Activated T-cell treated with anti-CD3 and anti-CD28 coated beads, Interleukin-2, amount 50 U/mL, for 4 hours (primary cell): ENCODE results near the gene FPR1. TPM values are rescaled to one million over a fixed set of nuclear protein-coding genes. Genes with fewer than 3 reads are reported as not detected.
"Not testable (repeated sequence)": the region's sequence is repeated elsewhere in the genome, so short reads cannot be mapped to it uniquely, and the experiment has no call there.

Experiments
- ATAC-seq, 2 donors: fragments of 200-7000 bp; cut with Tn5 transposase; one replicate each; pipeline ENCODE4 v1.10.0; 2021
- DNase-seq: peaks from one replicate; pipeline ENCODE4 v3.0.0-alpha.2; 2020
- H3K27me3 Mint-ChIP-seq: one replicate; pipeline ENCODE4 v1.8.0; 2021; ENCODE audit warnings: low read depth, mixed read lengths
- H3K36me3 Mint-ChIP-seq: one replicate; pipeline ENCODE4 v1.8.0; 2022; ENCODE audit warnings: mixed read lengths; ENCODE audit not compliant: insufficient read depth
- H3K4me1 Mint-ChIP-seq: one replicate; pipeline ENCODE4 v1.8.0; 2021; ENCODE audit warnings: low read depth, mixed read lengths
- H3K4me3 Mint-ChIP-seq: one replicate; pipeline ENCODE4 v1.8.0; 2021; ENCODE audit warnings: mild to moderate bottlenecking, moderate library complexity, mixed read lengths
- H3K9me3 Mint-ChIP-seq: one replicate; pipeline ENCODE4 v1.8.0; 2021; ENCODE audit warnings: mixed read lengths
- total RNA-seq, 3 donors: library from RNA; stranded (reverse); gene quantifications; one replicate each; pipeline ENCODE4 v1.2.1, GENCODE V29; 2021

The FPR1 gene
- total RNA-seq, 3 donors from 2014 or later: not detected

DNA sequence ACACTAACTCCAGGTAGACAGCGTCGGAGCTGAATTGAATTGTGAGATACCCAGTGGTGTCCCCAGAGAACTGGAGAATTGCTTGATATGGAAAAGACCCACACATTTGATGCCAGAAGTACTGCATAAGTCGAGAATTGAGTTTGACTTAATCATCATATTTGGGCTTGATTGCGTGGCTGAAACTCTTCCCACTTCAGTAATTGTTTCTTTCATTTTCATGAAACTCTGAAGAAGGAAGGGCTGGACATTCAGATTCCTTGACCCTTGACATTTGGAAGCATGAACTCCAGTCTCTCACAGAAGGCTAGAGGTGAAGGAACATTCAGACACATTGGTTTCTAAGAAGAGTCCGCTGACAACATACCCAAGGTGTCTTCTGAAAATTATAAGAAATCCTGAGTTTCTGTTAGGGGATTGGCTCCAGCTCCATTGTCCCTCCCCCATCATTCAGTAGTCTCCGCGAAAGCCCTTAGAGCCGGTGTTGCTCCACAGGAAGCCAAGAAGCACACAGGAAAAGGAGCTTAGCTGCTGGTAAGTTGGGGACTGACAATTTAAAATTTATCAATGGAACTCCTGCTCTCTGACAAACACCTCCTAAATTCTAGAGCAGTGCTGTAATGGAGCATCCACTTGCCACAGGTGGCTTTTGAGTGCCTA is 9.1 kb upstream of the FPR1 start, which contains the start of gene FPR2:
Gene FPR2, plus strand, starts transcription at position 484 of the 660 bp plus-strand sequence. CDS start 7,479 bp downstream, outside the sequence.
- H3K9me3 Mint-ChIP-seq: peaks cover 13% of the 10 kb centered on the region
- no peaks in the 10 kb centered on the region for H3K4me1 Mint-ChIP-seq
- no peak for ATAC-seq
- DNase-seq: no peak
- no peaks in the 10 kb centered on the region for H3K36me3 Mint-ChIP-seq
- H3K27me3 Mint-ChIP-seq: peaks cover 29% of the 10 kb centered on the region
- no peak within 1 kb of the TSS for H3K4me3 Mint-ChIP-seq

DNA sequence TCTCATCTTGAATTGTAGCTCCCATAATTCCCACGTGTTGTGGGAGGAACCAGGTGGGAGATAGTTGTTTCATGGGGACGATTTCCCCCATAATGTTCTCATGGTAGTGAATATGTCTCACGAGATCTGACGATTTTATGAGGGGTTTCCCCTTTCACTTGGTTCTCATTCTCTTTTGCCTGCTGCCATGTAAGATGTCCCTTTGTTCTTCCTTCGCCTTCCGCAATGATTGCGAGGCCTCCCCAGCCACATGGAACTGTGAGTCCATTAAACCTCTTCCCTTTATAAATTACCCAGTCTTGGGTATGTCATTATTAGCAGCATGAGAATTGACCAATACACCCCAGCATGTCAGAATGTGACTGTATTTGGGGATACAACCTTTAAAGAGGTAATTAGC is 3.9 kb upstream of the FPR1 start:
- no peak for DNase-seq

GRCh38 chr19:51754770-51755169 is 3.1 kb upstream of the FPR1 start:
- peaks cover 7% of the 10 kb centered on the region for H3K27me3 Mint-ChIP-seq
- DNase-seq: no peak

More for the DNA sequence above, 3.9 kb upstream of the FPR1 start:
- H3K4me1 Mint-ChIP-seq: no peaks in the 10 kb centered on the region
- H3K4me3 Mint-ChIP-seq: no peak overlapping the region
- no peak for ATAC-seq
- no peaks in the 10 kb centered on the region for H3K36me3 Mint-ChIP-seq
- H3K9me3 Mint-ChIP-seq: peaks cover 10% of the 10 kb centered on the region
- peaks cover 7% of the 10 kb centered on the region for H3K27me3 Mint-ChIP-seq

GRCh38 chr19:51754109-51754508 is 2.4 kb upstream of the FPR1 start:
- Mint-ChIP-seq H3K27me3 (peaks cover 7% of the 10 kb centered on the region), H3K4me1 (no peaks in the 10 kb centered on the region), H3K36me3 (no peaks in the 10 kb centered on the region), H3K4me3 (no peak overlapping the region), H3K9me3 (peaks cover 7% of the 10 kb centered on the region)
- ATAC-seq (no peak), DNase-seq (no peak)

More at GRCh38 chr19:51754770-51755169, 3.1 kb upstream of the FPR1 start:
- Mint-ChIP-seq H3K4me1 (no peaks in the 10 kb centered on the region), H3K4me3 (no peak overlapping the region), H3K36me3 (no peaks in the 10 kb centered on the region), H3K9me3 (peaks cover 9% of the 10 kb centered on the region)
- no peak for ATAC-seq

DNA sequence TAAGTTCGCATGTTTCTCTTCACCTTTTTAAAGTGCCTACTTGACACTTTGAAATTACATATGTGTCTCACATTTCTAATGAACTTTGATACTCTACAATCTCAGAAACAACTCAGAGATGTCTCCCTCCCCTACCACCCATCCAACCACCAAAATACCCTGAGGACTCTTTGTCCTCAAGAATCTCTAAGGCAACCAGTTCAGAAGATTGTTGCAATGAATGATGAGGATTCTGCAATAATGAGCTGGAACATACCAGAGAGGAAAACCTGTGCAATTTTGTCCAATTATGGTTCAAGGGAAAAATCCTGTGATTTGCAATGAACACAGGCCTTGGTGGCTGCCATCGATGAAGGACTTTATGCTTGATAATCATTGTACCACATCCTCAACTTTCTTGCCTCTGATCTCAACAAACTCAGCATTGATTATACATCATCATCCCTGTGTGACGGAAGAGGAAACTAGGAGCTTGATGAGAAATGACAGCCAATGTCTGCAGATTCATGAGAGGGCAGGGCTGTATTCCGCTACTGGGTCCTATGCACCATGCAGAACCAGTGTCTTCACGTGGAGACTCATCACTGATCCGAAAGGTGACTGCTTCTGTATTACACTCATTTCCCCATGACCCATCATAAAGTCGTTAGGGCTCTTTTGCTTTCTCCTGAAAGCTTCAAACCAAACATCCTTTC is 1.1 kb downstream of the FPR1 start:
- no peak overlapping the region for H3K4me3 Mint-ChIP-seq
- H3K4me1 Mint-ChIP-seq: no peaks in the 10 kb centered on the region
- DNase-seq: no peak
- no peaks in the 10 kb centered on the region for H3K36me3 Mint-ChIP-seq
- H3K27me3 Mint-ChIP-seq: peaks cover 3% of the 10 kb centered on the region
- peaks cover 3% of the 10 kb centered on the region for H3K9me3 Mint-ChIP-seq
- no peak for ATAC-seq

DNA sequence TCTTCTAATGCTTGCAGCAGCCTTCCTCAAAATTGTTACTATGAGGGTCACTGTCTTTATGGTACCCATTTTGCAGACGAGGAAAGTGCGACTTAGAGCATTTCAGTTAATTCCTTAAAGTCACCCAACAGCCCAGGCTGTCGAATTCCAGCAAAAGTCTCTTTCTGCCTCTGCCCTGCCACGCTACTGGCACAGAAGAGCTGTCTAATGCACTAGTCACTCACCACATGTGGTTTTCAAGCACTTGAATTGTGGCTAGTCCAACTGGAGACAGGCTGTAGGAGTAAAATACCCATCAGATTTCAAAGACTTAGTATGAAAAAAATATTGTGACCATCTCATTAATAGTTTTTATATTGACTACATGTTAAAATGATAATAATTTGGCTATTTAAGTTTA is 1.7 kb downstream of the FPR1 start:
- ATAC-seq: no peak
- no peak overlapping the region for H3K4me3 Mint-ChIP-seq
- DNase-seq: no peak
- H3K27me3 Mint-ChIP-seq: peaks cover 3% of the 10 kb centered on the region
- H3K9me3 Mint-ChIP-seq: peaks cover 3% of the 10 kb centered on the region
- H3K36me3 Mint-ChIP-seq: no peaks in the 10 kb centered on the region
- H3K4me1 Mint-ChIP-seq: no peaks in the 10 kb centered on the region

GRCh38 chr19:51746731-51747130 is 4.9 kb downstream of the FPR1 start:
- Mint-ChIP-seq H3K4me3 (no peak overlapping the region), H3K9me3 (peaks cover 3% of the 10 kb centered on the region), H3K36me3 (no peaks in the 10 kb centered on the region), H3K27me3 (peaks cover 6% of the 10 kb centered on the region), H3K4me1 (no peaks in the 10 kb centered on the region)
- ATAC-seq (no peak), DNase-seq (no peak)

DNA sequence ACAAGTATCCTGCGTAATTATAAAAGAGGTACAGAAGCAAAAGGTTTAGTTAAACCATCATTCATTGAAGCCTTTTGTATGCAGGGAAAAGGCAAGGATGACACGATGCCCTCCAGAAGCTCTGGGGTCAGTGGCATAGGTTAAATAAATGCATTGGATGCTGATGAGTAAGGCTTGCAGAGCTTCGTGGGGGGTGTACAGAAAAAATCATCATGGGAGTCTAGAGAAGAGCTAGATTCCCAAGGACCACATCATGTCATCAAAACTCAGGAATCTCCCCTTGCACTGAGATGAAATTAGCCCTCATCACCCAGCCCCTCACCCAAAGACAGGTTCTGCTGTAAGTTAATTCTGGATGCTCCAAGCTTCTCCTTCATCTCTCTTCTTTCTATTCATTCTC is 8.3 kb downstream of the FPR1 start:
- H3K4me3 Mint-ChIP-seq: no peak overlapping the region
- no peaks in the 10 kb centered on the region for H3K4me1 Mint-ChIP-seq
- ATAC-seq (no peak), DNase-seq (no peak)
- peaks cover 3% of the 10 kb centered on the region for H3K9me3 Mint-ChIP-seq
- H3K36me3 Mint-ChIP-seq: no peaks in the 10 kb centered on the region
- H3K27me3 Mint-ChIP-seq: peaks cover 3% of the 10 kb centered on the region

- Mint-ChIP-seq H3K9me3 (peaks cover under 1% of the 10 kb centered on the region), H3K36me3 (no peaks in the 10 kb centered on the region), H3K27me3 (peaks cover 3% of the 10 kb centered on the region), H3K4me3 (no peak overlapping the region), H3K4me1 (no peaks in the 10 kb centered on the region)
- no peak for ATAC-seq
- no peak for DNase-seq
Measured at GRCh38 chr19:51742789-51743188, 8.9 kb downstream of the FPR1 start.

DNA sequence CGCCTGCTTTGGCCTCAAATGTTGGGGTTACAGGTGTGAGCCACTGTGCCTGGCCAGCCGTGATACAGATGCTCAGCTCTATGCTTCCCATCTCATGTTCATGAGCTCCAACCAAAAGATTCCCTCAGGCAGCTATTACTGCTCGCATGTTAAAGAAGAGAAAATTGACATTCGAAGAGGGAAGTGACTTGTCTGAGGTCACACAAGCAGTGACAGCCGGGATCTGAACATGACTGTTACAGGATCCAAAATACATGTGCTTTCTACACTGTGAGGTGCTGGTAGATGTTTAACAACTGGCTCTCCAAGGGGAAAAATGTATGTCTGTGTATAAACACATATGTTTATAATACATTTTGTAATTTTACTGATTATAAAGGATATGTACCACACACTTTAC is 11.3 kb downstream of the FPR1 start:
- Mint-ChIP-seq H3K4me3 (no peak overlapping the region), H3K36me3 (no peaks in the 10 kb centered on the region), H3K9me3 (no peaks in the 10 kb centered on the region), H3K4me1 (no peaks in the 10 kb centered on the region), H3K27me3 (peaks cover 12% of the 10 kb centered on the region)
- DNase-seq (no peak), ATAC-seq (no peak)

GRCh38 chr19:51739466-51740213 is 12.0 kb downstream of the FPR1 start:
- ATAC-seq (no peak), DNase-seq (no peak)
- Mint-ChIP-seq H3K4me3 (no peak overlapping the region), H3K36me3 (no peaks in the 10 kb centered on the region), H3K4me1 (no peaks in the 10 kb centered on the region), H3K9me3 (no peaks in the 10 kb centered on the region), H3K27me3 (peaks cover 19% of the 10 kb centered on the region)

GRCh38 chr19:51738523-51738922 is 13.2 kb downstream of the FPR1 start:
- H3K4me1 Mint-ChIP-seq, H3K36me3 Mint-ChIP-seq, DNase-seq, H3K9me3 Mint-ChIP-seq, H3K4me3 Mint-ChIP-seq, ATAC-seq: not testable (repeated sequence)
- H3K27me3 Mint-ChIP-seq: peaks cover 18% of the 10 kb centered on the region

- Mint-ChIP-seq H3K36me3 (no peaks in the 10 kb centered on the region), H3K9me3 (no peaks in the 10 kb centered on the region), H3K4me1 (no peaks in the 10 kb centered on the region), H3K4me3 (no peak overlapping the region), H3K27me3 (peaks cover 17% of the 10 kb centered on the region)
- no peak for DNase-seq
- ATAC-seq: no peak
Measured at GRCh38 chr19:51737924-51738323, 13.8 kb downstream of the FPR1 start.

GRCh38 chr19:51737389-51737788 is 14.3 kb downstream of the FPR1 start:
- H3K4me1 Mint-ChIP-seq: no peaks in the 10 kb centered on the region
- H3K27me3 Mint-ChIP-seq: peaks cover 17% of the 10 kb centered on the region
- H3K4me3 Mint-ChIP-seq: no peak overlapping the region
- DNase-seq (no peak), ATAC-seq (no peak)
- H3K36me3 Mint-ChIP-seq: no peaks in the 10 kb centered on the region
- H3K9me3 Mint-ChIP-seq: no peaks in the 10 kb centered on the region
